ENCODE data around the gene CCDC74A. TPM values are rescaled to one million over a fixed set of nuclear protein-coding genes. Genes with fewer than 3 reads are reported as not detected.

Gene CCDC74A
- total and polyA plus RNA-seq, 4 donors: 8.1 to 15.1 (median 11.4) TPM

GRCh38 chr2:131552871-131553270, 25.2 kb downstream of the CCDC74A start:
- no peaks in the 10 kb centered on the region for H3K9me3 ChIP-seq (ENCODE audit: control insufficient read depth in 4 of 4, insufficient read depth in 3 of 4, low read length in 3 of 4)
- H3K9ac ChIP-seq (ENCODE audit: insufficient read depth in 1 of 2, low read length in 2 of 2): no peak overlapping the region
- H3K27me3 ChIP-seq (ENCODE audit: control insufficient read depth in 3 of 3, insufficient read depth in 3 of 3, low read length in 2 of 3): peaks cover 0 to 2% (median 0%) of the 10 kb centered on the region in 3 donors
- H3K4me3 ChIP-seq: no peak overlapping the region
- WGBS, 2 donors: 76 to 85% methylated on average over 11 of the region's 11 CpGs
- no peak for ATAC-seq (ENCODE audit: insufficient read depth, low FRiP score)
- no peaks in the 10 kb centered on the region for H3K36me3 ChIP-seq (ENCODE audit: control insufficient read depth in 4 of 4, insufficient read depth in 4 of 4, low read length in 4 of 4)
- no peaks in the 10 kb centered on the region for H3K4me1 ChIP-seq (ENCODE audit: control insufficient read depth in 5 of 5, insufficient read depth in 5 of 5, low read length in 5 of 5)
- H3K27ac ChIP-seq (ENCODE audit: low read depth in 1 of 2, low read length in 1 of 2): no peak overlapping the region
- DNase-seq: no peak
- TF ChIP-seq CTCF (IDR thresholded peaks at IDR 0.05; ENCODE audit: control extremely low read depth, extremely low read depth): no peak

GRCh38 chr2:131556998-131557397, 29.3 kb downstream of the CCDC74A start:
- Histone ChIP-seq H3K27ac (ENCODE audit: low read depth in 1 of 2, low read length in 1 of 2) (no peak overlapping the region), H3K4me1 (ENCODE audit: control insufficient read depth in 5 of 5, insufficient read depth in 5 of 5, low read length in 5 of 5) (no peaks in the 10 kb centered on the region), H3K9me3 (ENCODE audit: control insufficient read depth in 4 of 4, insufficient read depth in 3 of 4, low read length in 3 of 4) (no peaks in the 10 kb centered on the region), H3K4me3 (no peak overlapping the region), H3K9ac (ENCODE audit: insufficient read depth in 1 of 2, low read length in 2 of 2) (no peak overlapping the region), H3K27me3 (ENCODE audit: control insufficient read depth in 3 of 3, insufficient read depth in 3 of 3, low read length in 2 of 3) (peaks cover 0 to 2% (median 0%) of the 10 kb centered on the region in 3 donors), H3K36me3 (ENCODE audit: control insufficient read depth in 4 of 4, insufficient read depth in 4 of 4, low read length in 4 of 4) (no peaks in the 10 kb centered on the region)
- no peak for ATAC-seq (ENCODE audit: insufficient read depth, low FRiP score)
- no peak for TF ChIP-seq CTCF (IDR thresholded peaks at IDR 0.05; ENCODE audit: control extremely low read depth, extremely low read depth)
- WGBS, 2 donors: 88 to 92% methylated on average over 7 of the region's 7 CpGs
- no peak for DNase-seq

- Histone ChIP-seq H3K4me3 (no peak overlapping the region), H3K36me3 (ENCODE audit: control insufficient read depth in 4 of 4, insufficient read depth in 4 of 4, low read length in 4 of 4) (no peaks in the 10 kb centered on the region), H3K27me3 (ENCODE audit: control insufficient read depth in 3 of 3, insufficient read depth in 3 of 3, low read length in 2 of 3) (peaks cover 0 to 2% (median 0%) of the 10 kb centered on the region in 3 donors), H3K9ac (ENCODE audit: insufficient read depth in 1 of 2, low read length in 2 of 2) (no peak overlapping the region), H3K9me3 (ENCODE audit: control insufficient read depth in 4 of 4, insufficient read depth in 3 of 4, low read length in 3 of 4) (no peaks in the 10 kb centered on the region), H3K27ac (ENCODE audit: low read depth in 1 of 2, low read length in 1 of 2) (no peak overlapping the region), H3K4me1 (ENCODE audit: control insufficient read depth in 5 of 5, insufficient read depth in 5 of 5, low read length in 5 of 5) (no peaks in the 10 kb centered on the region)
- ATAC-seq (ENCODE audit: insufficient read depth, low FRiP score) (no peak), DNase-seq (no peak)
- WGBS, 2 donors: 85 to 88% methylated on average over 5 of the region's 5 CpGs
- no peak for TF ChIP-seq CTCF (IDR thresholded peaks at IDR 0.05; ENCODE audit: control extremely low read depth, extremely low read depth)
Observed at GRCh38 chr2:131557558-131558321, 30.1 kb downstream of the CCDC74A start.

All from lung (tissue), 12 donors.